Neural progenitor cell (in vitro differentiated cells): ENCODE measurements around the gene CD44.

Source experiments
- CTCF ChIP-seq: fragments of 200-600 bp; sonication (generic); IDR thresholded peaks from 2 replicates; pipeline ENCODE4 v1.5.1; 2017; ENCODE audit warnings: antibody characterized with exemption, mild to moderate bottlenecking
- EZH2 ChIP-seq: fragments of 200-600 bp; sonication (generic); IDR thresholded peaks from 2 replicates; pipeline ENCODE4 v1.6.1; 2017; ENCODE audit warnings: antibody characterized with exemption, mild to moderate bottlenecking, moderate library complexity
- EZH2phosphoT487 ChIP-seq: fragments of 200-600 bp; sonication (generic); IDR thresholded peaks from 2 replicates; pipeline ENCODE4 v1.6.1; 2017; ENCODE audit warnings: antibody characterized with exemption

DNA sequence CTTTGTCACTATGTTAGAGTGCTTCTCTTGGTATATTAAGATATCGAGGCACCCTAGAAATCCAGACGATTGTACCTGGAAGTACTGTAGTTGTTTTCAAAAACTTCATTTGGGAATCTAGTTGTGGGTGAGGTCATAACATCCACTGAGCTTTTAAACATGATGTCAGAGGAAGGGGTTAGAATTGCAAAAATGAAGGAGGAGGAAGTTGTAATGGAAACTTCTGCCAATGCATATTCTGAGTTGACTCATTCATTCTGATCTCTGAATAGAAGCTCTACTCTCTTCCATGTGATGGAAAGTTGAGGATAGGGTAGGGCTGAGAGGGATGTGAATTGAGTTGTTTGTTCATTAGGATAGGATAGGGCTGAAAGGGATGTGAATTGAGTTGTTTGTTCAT lies 7.7 kb downstream of the CD44 start:
- TF ChIP-seq EZH2: no peak
- no peak for TF ChIP-seq CTCF
- TF ChIP-seq EZH2phosphoT487: no peak
